ENCODE measurements around the gene STK38L.
"Not testable (repeated sequence)": the region's sequence is repeated elsewhere in the genome, so short reads cannot be mapped to it uniquely, and the experiment has no call there.

STK38L gene

GRCh38 chr12:27226407-27226929 is 17.6 kb upstream of the STK38L start:
- DNase-seq (ENCODE audit: low read depth) = no peak

- DNase-seq (ENCODE audit: low read depth) = no peak
These were observed 14.7 kb upstream of the STK38L start for GRCh38 chr12:27229367-27229766.

GRCh38 chr12:27231374-27231773 is 12.7 kb upstream of the STK38L start:
- not testable (repeated sequence) for DNase-seq (ENCODE audit: low read depth)

- DNase-seq (ENCODE audit: low read depth) = no peak
These were observed 10.3 kb upstream of the STK38L start for GRCh38 chr12:27233814-27234213.

GRCh38 chr12:27236498-27236897 is 7.6 kb upstream of the STK38L start:
- no peak for DNase-seq (ENCODE audit: low read depth)

GRCh38 chr12:27237790-27238771 is 6.0 kb upstream of the STK38L start:
- no peak for DNase-seq (ENCODE audit: low read depth)

GRCh38 chr12:27243006-27243405 is 1.1 kb upstream of the STK38L start:
- no peak for DNase-seq (ENCODE audit: low read depth)

GRCh38 chr12:27244689-27245488 is 803 bp downstream of the STK38L start:
- DNase-seq (ENCODE audit: low read depth) = no peak

- no peak for DNase-seq (ENCODE audit: low read depth)
These were observed 2.1 kb downstream of the STK38L start for GRCh38 chr12:27246141-27246540.

GRCh38 chr12:27246774-27247173 is 2.7 kb downstream of the STK38L start:
- no peak for DNase-seq (ENCODE audit: low read depth)

- no peak for DNase-seq (ENCODE audit: low read depth)
These were observed 8.8 kb downstream of the STK38L start for GRCh38 chr12:27252934-27253333.

GRCh38 chr12:27253347-27253746 is 9.3 kb downstream of the STK38L start:
- no peak for DNase-seq (ENCODE audit: low read depth)

- no peak for DNase-seq (ENCODE audit: low read depth)
These were observed 11.7 kb downstream of the STK38L start for GRCh38 chr12:27255806-27256205.

GRCh38 chr12:27257104-27257843 is 13.2 kb downstream of the STK38L start:
- no peak for DNase-seq (ENCODE audit: low read depth)

- DNase-seq (ENCODE audit: low read depth) = no peak
These were observed 16.7 kb downstream of the STK38L start for GRCh38 chr12:27260746-27261145.

GRCh38 chr12:27261866-27262265 is 17.8 kb downstream of the STK38L start:
- DNase-seq (ENCODE audit: low read depth) = no peak

- no peak for DNase-seq (ENCODE audit: low read depth)
These were observed 26.1 kb downstream of the STK38L start for GRCh38 chr12:27270148-27270547.

- DNase-seq (ENCODE audit: low read depth) = no peak
These were observed 27.1 kb downstream of the STK38L start for GRCh38 chr12:27271206-27271605.

- DNase-seq (ENCODE audit: low read depth) = no peak
These were observed 28.4 kb downstream of the STK38L start for GRCh38 chr12:27272373-27273028.

- DNase-seq (ENCODE audit: low read depth) = no peak
These were observed 29.0 kb downstream of the STK38L start for GRCh38 chr12:27273114-27273513.

GRCh38 chr12:27274706-27275105 is 30.6 kb downstream of the STK38L start:
- DNase-seq (ENCODE audit: low read depth) = no peak
